Testis (tissue), 3 donors: ENCODE measurements around the gene FPR1. TPM values are rescaled to one million over a fixed set of nuclear protein-coding genes. Genes with fewer than 3 reads are reported as not detected.

ENCODE experiments used
- DNase-seq: peaks from one replicate; pipeline ENCODE4 v3.0.0-alpha.2; 2019
- H3K27ac ChIP-seq, 2 donors: fragments of 200-600 bp; sonication (generic); one replicate each; pipeline ENCODE4 v1.5.1; 2019
- H3K27me3 ChIP-seq: fragments of 200-600 bp; sonication (generic); one replicate; pipeline ENCODE4 v1.5.1; 2019
- H3K36me3 ChIP-seq: fragments of 200-600 bp; sonication (generic); one replicate; pipeline ENCODE4 v1.5.1; 2017; ENCODE audit warnings: low read depth; ENCODE audit errors: missing control alignments
- H3K4me1 ChIP-seq: fragments of 200-600 bp; sonication (generic); one replicate; pipeline ENCODE4 v1.5.1; 2019
- H3K4me3 ChIP-seq, 2 donors: fragments of 200-600 bp; sonication (generic); one replicate each; pipeline ENCODE4 v1.5.1; 2017 to 2019
- H3K9me3 ChIP-seq: fragments of 200-600 bp; sonication (generic); one replicate; pipeline ENCODE4 v1.5.1; 2017
- CTCF ChIP-seq, 3 experiments: fragments of 450-650 bp in 2 of 3; fragments of 200-600 bp in 1 of 3; sonication (generic) in 1 of 3; IDR thresholded peaks; one replicate each; pipeline ENCODE4 v1.5.1; 2016 to 2019; ENCODE audit warnings: antibody characterized with exemption in 3 of 3, mild to moderate bottlenecking in 2 of 3, moderate library complexity in 1 of 3
- POLR2A ChIP-seq: fragments of 450-650 bp; IDR thresholded peaks from one replicate; pipeline ENCODE4 v1.6.1; 2017; ENCODE audit warnings: antibody characterized with exemption, mild to moderate bottlenecking, moderate library complexity
- WGBS, 2 donors: methylation state at CpG; one replicate each; pipeline ENCODE4 v1.1.5; 2018; 5-methylcytosine and 5-hydroxymethylcytosine counted together
- intact Hi-C: fragments of 100-400 bp; cut with DNase I; formaldehyde crosslinking; loops from one replicate; pipeline ENCODE4 v1.15.1; 2023; ENCODE audit warnings: low total_unique reads
- polyA plus RNA-seq: library from polyadenylated mRNA; stranded (reverse); fragments of 350-450 nt; fragmentation: Illumina TruSeq; extraction: RNeasy Lipid Tissue Mini Kit (QIAGEN cat#74804); gene quantifications from one replicate; pipeline ENCODE4 v1.2.3, GENCODE V29; 2014; ENCODE audit warnings: low read depth, low replicate concordance; ENCODE audit not compliant: insufficient read depth
- total RNA-seq, 2 donors: library from RNA; depleted of rRNA; stranded (reverse); fragments of >200 nt; gene quantifications; one replicate each; pipeline ENCODE4 v1.2.3, GENCODE V29; 2016

Gene FPR1
- total and polyA plus RNA-seq, 3 donors from 2014 or later: 1.4 to 3.5 (median 2.1) TPM

GRCh38 chr19:51701468-51702100 lies 50.1 kb downstream of the FPR1 start:
- peaks cover 11% of the 10 kb centered on the region for H3K4me1 ChIP-seq
- H3K4me3 ChIP-seq: peak overlapping the region in 1 of 2 donors; percentile 63
- intact Hi-C loops: no loop called here
- H3K36me3 ChIP-seq: no peaks in the 10 kb centered on the region
- no peaks in the 10 kb centered on the region for H3K27me3 ChIP-seq
- H3K9me3 ChIP-seq: no peaks in the 10 kb centered on the region
- DNase-seq: no peak
- peak overlapping the region in 1 of 2 donors; percentile 36 for H3K27ac ChIP-seq
- no peak for TF ChIP-seq POLR2A
- TF ChIP-seq CTCF (IDR thresholded peaks at IDR 0.05): no peak
- WGBS, 2 donors: 43 to 67% methylated on average over 12 of the region's 12 CpGs

GRCh38 chr19:51699170-51699569 lies 52.5 kb downstream of the FPR1 start:
- Histone ChIP-seq H3K27me3 (no peaks in the 10 kb centered on the region), H3K4me1 (peaks cover 4% of the 10 kb centered on the region), H3K4me3 (no peak overlapping the region), H3K9me3 (no peaks in the 10 kb centered on the region), H3K36me3 (no peaks in the 10 kb centered on the region), H3K27ac (no peak overlapping the region)
- no peak for DNase-seq
- WGBS, 2 donors: 89 to 92% methylated on average over 5 of the region's 5 CpGs
- TF ChIP-seq CTCF (IDR thresholded peaks at IDR 0.05) (no peak), POLR2A (no peak)
- intact Hi-C loops: no loop called here

- H3K4me1 ChIP-seq: peaks cover 7% of the 10 kb centered on the region
- no peaks in the 10 kb centered on the region for H3K9me3 ChIP-seq
- no peak overlapping the region for H3K27ac ChIP-seq
- no peak overlapping the region for H3K4me3 ChIP-seq
- no peaks in the 10 kb centered on the region for H3K27me3 ChIP-seq
- intact Hi-C loops: no loop called here
- no peak for DNase-seq
- 95 to 98% methylated on average over 5 of the region's 5 CpGs for WGBS, 2 donors
- TF ChIP-seq CTCF (IDR thresholded peaks at IDR 0.05): no peak
- TF ChIP-seq POLR2A: no peak
- no peaks in the 10 kb centered on the region for H3K36me3 ChIP-seq
Measured at GRCh38 chr19:51698296-51698695, 53.4 kb downstream of the FPR1 start.

- intact Hi-C loops: no loop called here
- Histone ChIP-seq H3K36me3 (no peaks in the 10 kb centered on the region), H3K4me1 (peaks cover 11% of the 10 kb centered on the region), H3K27ac (no peak overlapping the region), H3K9me3 (no peaks in the 10 kb centered on the region), H3K4me3 (no peak overlapping the region), H3K27me3 (no peaks in the 10 kb centered on the region)
- TF ChIP-seq POLR2A (no peak), CTCF (IDR thresholded peaks at IDR 0.05) (no peak)
- DNase-seq: peak; percentile 10
- 73 to 83% methylated on average over 9 of the region's 9 CpGs for WGBS, 2 donors
Measured at GRCh38 chr19:51697169-51697776, 54.4 kb downstream of the FPR1 start.

GRCh38 chr19:51696606-51697005 lies 55.1 kb downstream of the FPR1 start:
- Histone ChIP-seq H3K36me3 (no peaks in the 10 kb centered on the region), H3K27ac (no peak overlapping the region)
- WGBS, 2 donors: 89 to 91% methylated on average over 3 of the region's 3 CpGs

More at GRCh38 chr19:51696606-51697005, 55.1 kb downstream of the FPR1 start:
- Histone ChIP-seq H3K4me1 (peaks cover 15% of the 10 kb centered on the region), H3K27me3 (no peaks in the 10 kb centered on the region), H3K4me3 (no peak overlapping the region), H3K9me3 (no peaks in the 10 kb centered on the region)
- DNase-seq: no peak
- intact Hi-C loops: no loop called here
- TF ChIP-seq CTCF (IDR thresholded peaks at IDR 0.05): no peak
- TF ChIP-seq POLR2A: no peak
